Activated T-cell treated with anti-CD3 and anti-CD28 coated beads, Interleukin-2, amount 50 U/mL, for 24 hours (primary cell): ENCODE results near the gene POU2F1.

Experiments
- DNase-seq: peaks from one replicate; pipeline ENCODE4 v3.0.0-alpha.2; 2020
- H3K27ac Mint-ChIP-seq: 2 replicates; pipeline ENCODE4 v1.8.0; 2020; ENCODE audit warnings: mild to moderate bottlenecking, mixed read lengths
- H3K27me3 Mint-ChIP-seq: 2 replicates; pipeline ENCODE4 v1.8.0; 2020; ENCODE audit warnings: mixed read lengths
- H3K36me3 Mint-ChIP-seq: 2 replicates; pipeline ENCODE4 v1.8.0; 2020; ENCODE audit warnings: low read depth, mixed read lengths
- H3K4me1 Mint-ChIP-seq: 2 replicates; pipeline ENCODE4 v1.8.0; 2020; ENCODE audit warnings: low read depth, mixed read lengths
- H3K4me3 Mint-ChIP-seq: 2 replicates; pipeline ENCODE4 v1.8.0; 2020; ENCODE audit warnings: mild to moderate bottlenecking, moderate library complexity, mixed read lengths
- H3K9me3 Mint-ChIP-seq: 2 replicates; pipeline ENCODE4 v1.8.0; 2020; ENCODE audit warnings: mixed read lengths

The POU2F1 gene

GRCh38 chr1:167454894-167455785, 234.5 kb downstream of the POU2F1 start:
- H3K27ac Mint-ChIP-seq: peak overlapping the region; percentile 89
- peaks cover 74% of the 10 kb centered on the region for H3K4me1 Mint-ChIP-seq
- H3K27me3 Mint-ChIP-seq: no peaks in the 10 kb centered on the region
- DNase-seq: peak; percentile 82
- peaks cover 58% of the 10 kb centered on the region for H3K36me3 Mint-ChIP-seq
- H3K4me3 Mint-ChIP-seq: peak overlapping the region; percentile 79
- H3K9me3 Mint-ChIP-seq: no peaks in the 10 kb centered on the region

GRCh38 chr1:167455786-167456446, 235.2 kb downstream of the POU2F1 start:
- DNase-seq: no peak
- Mint-ChIP-seq H3K4me1 (peaks cover 73% of the 10 kb centered on the region), H3K27ac (peak overlapping the region; percentile 95), H3K9me3 (no peaks in the 10 kb centered on the region), H3K27me3 (no peaks in the 10 kb centered on the region), H3K36me3 (peaks cover 59% of the 10 kb centered on the region), H3K4me3 (peak overlapping the region; percentile 79)

GRCh38 chr1:167456524-167456923, 235.8 kb downstream of the POU2F1 start:
- DNase-seq: peak; percentile 46
- peak overlapping the region; percentile 79 for H3K4me3 Mint-ChIP-seq
- no peaks in the 10 kb centered on the region for H3K9me3 Mint-ChIP-seq
- H3K4me1 Mint-ChIP-seq: peaks cover 73% of the 10 kb centered on the region
- H3K36me3 Mint-ChIP-seq: peaks cover 62% of the 10 kb centered on the region
- peak overlapping the region; percentile 95 for H3K27ac Mint-ChIP-seq
- no peaks in the 10 kb centered on the region for H3K27me3 Mint-ChIP-seq

GRCh38 chr1:167456926-167457325, 236.2 kb downstream of the POU2F1 start:
- no peak overlapping the region for H3K4me3 Mint-ChIP-seq
- H3K27me3 Mint-ChIP-seq: no peaks in the 10 kb centered on the region
- DNase-seq: peak; percentile 33
- no peaks in the 10 kb centered on the region for H3K9me3 Mint-ChIP-seq
- H3K4me1 Mint-ChIP-seq: peaks cover 73% of the 10 kb centered on the region
- H3K36me3 Mint-ChIP-seq: peaks cover 63% of the 10 kb centered on the region
- peak overlapping the region; percentile 95 for H3K27ac Mint-ChIP-seq

GRCh38 chr1:167457936-167458584, 237.4 kb downstream of the POU2F1 start:
- Mint-ChIP-seq H3K4me3 (no peak overlapping the region), H3K4me1 (peaks cover 75% of the 10 kb centered on the region), H3K36me3 (peaks cover 62% of the 10 kb centered on the region), H3K9me3 (no peaks in the 10 kb centered on the region), H3K27me3 (no peaks in the 10 kb centered on the region), H3K27ac (peak overlapping the region; percentile 95)
- peak; percentile 31 for DNase-seq

- no peaks in the 10 kb centered on the region for H3K9me3 Mint-ChIP-seq
- H3K27me3 Mint-ChIP-seq: no peaks in the 10 kb centered on the region
- peaks cover 79% of the 10 kb centered on the region for H3K36me3 Mint-ChIP-seq
- peak overlapping the region; percentile 23 for H3K4me3 Mint-ChIP-seq
- peak; percentile 66 for DNase-seq
- peak overlapping the region; percentile 87 for H3K27ac Mint-ChIP-seq
- H3K4me1 Mint-ChIP-seq: peaks cover 89% of the 10 kb centered on the region
Measured at GRCh38 chr1:167460836-167461235, 240.2 kb downstream of the POU2F1 start.

- H3K9me3 Mint-ChIP-seq: no peaks in the 10 kb centered on the region
- peak overlapping the region; percentile 87 for H3K27ac Mint-ChIP-seq
- H3K4me1 Mint-ChIP-seq: peaks cover 85% of the 10 kb centered on the region
- no peaks in the 10 kb centered on the region for H3K27me3 Mint-ChIP-seq
- no peak overlapping the region for H3K4me3 Mint-ChIP-seq
- DNase-seq: peak; percentile 33
- H3K36me3 Mint-ChIP-seq: peaks cover 87% of the 10 kb centered on the region
Measured at GRCh38 chr1:167462341-167462740, 241.7 kb downstream of the POU2F1 start.

- Mint-ChIP-seq H3K4me3 (no peak overlapping the region), H3K4me1 (peaks cover 85% of the 10 kb centered on the region)
Measured at GRCh38 chr1:167463080-167463479, 242.4 kb downstream of the POU2F1 start.

GRCh38 chr1:167463875-167464575, 243.3 kb downstream of the POU2F1 start:
- Mint-ChIP-seq H3K27me3 (no peaks in the 10 kb centered on the region), H3K4me3 (no peak overlapping the region), H3K9me3 (no peaks in the 10 kb centered on the region), H3K36me3 (peaks cover 88% of the 10 kb centered on the region), H3K4me1 (peaks cover 88% of the 10 kb centered on the region), H3K27ac (peak overlapping the region; percentile 87)
- DNase-seq: no peak

More at GRCh38 chr1:167463080-167463479, 242.4 kb downstream of the POU2F1 start:
- Mint-ChIP-seq H3K9me3 (no peaks in the 10 kb centered on the region), H3K27ac (peak overlapping the region; percentile 87), H3K36me3 (peaks cover 87% of the 10 kb centered on the region), H3K27me3 (no peaks in the 10 kb centered on the region)
- DNase-seq: peak; percentile 27

GRCh38 chr1:167465018-167465417, 244.3 kb downstream of the POU2F1 start:
- H3K4me1 Mint-ChIP-seq: peaks cover 92% of the 10 kb centered on the region
- peaks cover 88% of the 10 kb centered on the region for H3K36me3 Mint-ChIP-seq
- H3K9me3 Mint-ChIP-seq: no peaks in the 10 kb centered on the region
- H3K27ac Mint-ChIP-seq: peak overlapping the region; percentile 87
- H3K27me3 Mint-ChIP-seq: no peaks in the 10 kb centered on the region
- DNase-seq: peak; percentile 23
- H3K4me3 Mint-ChIP-seq: peak overlapping the region; percentile 37

GRCh38 chr1:167465743-167466142, 245.1 kb downstream of the POU2F1 start:
- no peaks in the 10 kb centered on the region for H3K9me3 Mint-ChIP-seq
- DNase-seq: no peak
- peak overlapping the region; percentile 87 for H3K27ac Mint-ChIP-seq
- peaks cover 91% of the 10 kb centered on the region for H3K4me1 Mint-ChIP-seq
- no peaks in the 10 kb centered on the region for H3K27me3 Mint-ChIP-seq
- H3K4me3 Mint-ChIP-seq: peak overlapping the region; percentile 23
- H3K36me3 Mint-ChIP-seq: peaks cover 82% of the 10 kb centered on the region

GRCh38 chr1:167467126-167467710, 246.5 kb downstream of the POU2F1 start:
- peak; percentile 30 for DNase-seq
- Mint-ChIP-seq H3K4me1 (peaks cover 90% of the 10 kb centered on the region), H3K36me3 (peaks cover 77% of the 10 kb centered on the region), H3K27ac (peak overlapping the region; percentile 86), H3K27me3 (no peaks in the 10 kb centered on the region), H3K4me3 (peak overlapping the region; percentile 38), H3K9me3 (no peaks in the 10 kb centered on the region)

- Mint-ChIP-seq H3K36me3 (peaks cover 79% of the 10 kb centered on the region), H3K4me3 (peak overlapping the region; percentile 38), H3K9me3 (no peaks in the 10 kb centered on the region), H3K27ac (peak overlapping the region; percentile 86), H3K4me1 (peaks cover 90% of the 10 kb centered on the region), H3K27me3 (no peaks in the 10 kb centered on the region)
- no peak for DNase-seq
Measured at GRCh38 chr1:167467752-167468151, 247.1 kb downstream of the POU2F1 start.
